WTC11 (cell line): Measurements from ENCODE around the gene APBB3. TPM values are rescaled to one million over a fixed set of nuclear protein-coding genes. Genes with fewer than 3 reads are reported as not detected.

Source experiments
- microRNA-seq: library from miRNA; unstranded; fragments of <30 nt; microRNA quantifications from one replicate; pipeline ENCODE4 v1.2.0, GENCODE V29; 2022; ENCODE audit warnings: borderline number of aligned reads
- total RNA-seq: library from RNA; stranded (reverse); gene quantifications from 3 replicates; pipeline ENCODE4 v1.2.3, GENCODE V29; 2021

Gene APBB3
- total RNA-seq, 1 experiment from 2014 or later = 25.9 TPM

Small RNAs within 50 kb of the gene (microRNA-seq; reads per million reads assigned to microRNA genes)
- 2.4 reads per million for gene MIR6831

Other genes starting within 250 kb of the APBB3 start
- gene HBEGF, start 218.0 kb downstream of the APBB3 start, total RNA-seq = 2.2 to 4.0 TPM (median 2.5 TPM) in 3 replicates
- gene SLC4A9, start 204.4 kb downstream of the APBB3 start, total RNA-seq = 0.37 to 0.76 TPM (median 0.50 TPM) in 3 replicates
- 89.8 to 113 TPM (median 105 TPM) in 3 replicates for gene ANKHD1, start 162.8 kb downstream of the APBB3 start, total RNA-seq
- gene EIF4EBP3, start 16.9 kb downstream of the APBB3 start, total RNA-seq = 8.4 to 9.8 TPM (median 8.8 TPM) in 3 replicates
- 34.5 to 37.8 TPM (median 34.6 TPM) in 3 replicates for gene SRA1, start 7.1 kb downstream of the APBB3 start, total RNA-seq
- gene SLC35A4, start 230 bp upstream of the APBB3 start, total RNA-seq = 74.7 to 75.7 TPM (median 74.8 TPM) in 3 replicates
- 0.27 to 0.63 TPM (median 0.53 TPM) in 3 replicates for gene CD14, start 68.6 kb upstream of the APBB3 start, total RNA-seq
- 28.7 to 32.6 TPM (median 32.2 TPM) in 3 replicates for gene TMCO6, start 74.9 kb upstream of the APBB3 start, total RNA-seq
- gene NDUFA2, start 83.0 kb upstream of the APBB3 start, total RNA-seq = 74.8 to 81.5 TPM (median 77.7 TPM) in 3 replicates
- 58.5 to 69.2 TPM (median 64.5 TPM) in 3 replicates for gene IK, start 83.2 kb upstream of the APBB3 start, total RNA-seq
- 22.1 to 25.3 TPM (median 23.5 TPM) in 3 replicates for gene WDR55, start 100.3 kb upstream of the APBB3 start, total RNA-seq
- 2.1 to 3.3 TPM (median 2.9 TPM) in 3 replicates for gene DND1, start 109.0 kb upstream of the APBB3 start, total RNA-seq
- 51.9 to 55.6 TPM (median 52.5 TPM) in 3 replicates for gene HARS1, start 126.8 kb upstream of the APBB3 start, total RNA-seq
- 26.8 to 28.9 TPM (median 27.7 TPM) in 3 replicates for gene HARS2, start 126.9 kb upstream of the APBB3 start, total RNA-seq
- 50.3 to 57.2 TPM (median 54.7 TPM) in 3 replicates for gene ZMAT2, start 135.8 kb upstream of the APBB3 start, total RNA-seq
- 2.2 to 2.7 TPM (median 2.4 TPM) in 3 replicates for gene PCDHA1, start 221.5 kb upstream of the APBB3 start, total RNA-seq
- 2.0 to 2.4 TPM (median 2.1 TPM) in 3 replicates for gene PCDHA2, start 230.3 kb upstream of the APBB3 start, total RNA-seq
- gene PCDHA3, start 236.5 kb upstream of the APBB3 start, total RNA-seq = 3.3 to 3.4 TPM (median 3.3 TPM) in 3 replicates
- gene PCDHA4, start 242.5 kb upstream of the APBB3 start, total RNA-seq = 5.4 to 6.3 TPM (median 5.6 TPM) in 3 replicates